ENCODE results near the gene PNPLA7.

GRCh38 chr9:137524981-137525317 is 25.3 kb downstream of the PNPLA7 start:
- no peak for TF ChIP-seq CTCF (conservative IDR thresholded peaks at IDR 0.05; ENCODE audit: low read length)
- TF ChIP-seq EZH2phosphoT487 (IDR thresholded peaks at IDR 0.05; ENCODE audit: borderline replicate concordance, low read depth, low read length), result no peak
